ENCODE results near the gene USP21. TPM values are rescaled to one million over a fixed set of nuclear protein-coding genes. Genes with fewer than 3 reads are reported as not detected.

Gene USP21
- total and polyA plus RNA-seq, 9 of the 15 experiments (the other 6 are each of a cell fraction or from before 2014, with no cell fraction given) = 4.9 to 52.4 (median 21.6) TPM

DNA sequence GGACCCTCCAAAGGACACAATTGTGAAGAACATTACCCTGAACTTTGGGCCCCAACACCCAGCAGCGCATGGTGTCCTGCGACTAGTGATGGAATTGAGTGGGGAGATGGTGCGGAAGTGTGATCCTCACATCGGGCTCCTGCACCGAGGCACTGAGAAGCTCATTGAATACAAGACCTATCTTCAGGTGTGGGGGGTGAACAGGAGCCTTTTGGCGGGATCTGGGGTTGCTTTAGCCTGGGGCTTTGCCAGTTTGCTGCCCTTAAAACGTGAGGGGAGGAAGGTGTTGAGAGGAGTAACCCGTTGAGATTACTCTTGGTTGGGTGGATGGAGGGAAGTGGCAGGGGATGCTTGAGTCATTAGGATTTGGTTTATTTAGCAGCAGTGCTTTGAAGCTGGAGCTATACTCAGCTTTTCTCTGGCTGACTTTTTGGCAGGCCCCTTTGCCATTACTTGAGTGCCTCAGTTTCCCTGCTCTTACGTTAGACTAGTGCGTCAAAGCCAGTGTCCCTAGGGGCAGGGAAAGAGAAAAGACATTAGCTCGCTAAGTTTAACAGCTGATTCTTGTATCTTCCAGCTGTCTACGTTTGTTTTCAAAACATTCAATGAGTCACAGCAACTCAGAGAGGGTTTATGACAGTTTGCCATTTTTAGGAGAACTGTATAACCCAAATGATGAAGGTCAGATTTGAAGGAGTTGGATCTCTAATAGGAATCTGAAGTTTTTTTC is 47.3 kb downstream of the USP21 start:
- 0 out of 2 replicates have a peak, but pooled peaks cover 8% of the 10 kb centered on the region for H4K20me1 ChIP-seq (replicated peaks; ENCODE audit: control insufficient read depth, insufficient read depth, low read length)
- peaks cover 13 to 21% of the 10 kb centered on the region in 2 experiments for H3K4me1 ChIP-seq (replicated peaks in 1 of 2; ENCODE audit: control insufficient read depth in 2 of 2, insufficient read depth in 2 of 2, low read length in 2 of 2)
- TF ChIP-seq HNRNPLL (IDR thresholded peaks at IDR 0.05; ENCODE audit: low read depth, low read length, poor library complexity, severe bottlenecking) (no peak), HMG20A (CRISPR knock-in tag; conservative IDR thresholded peaks at IDR 0.05) (no peak), CCAR2 (IDR thresholded peaks at IDR 0.05; ENCODE audit: low read depth, low read length) (no peak), IRF2 (CRISPR knock-in tag; IDR thresholded peaks at IDR 0.05) (no peak), BACH1 (tag; IDR thresholded peaks at IDR 0.05) (no peak), TAF1 (IDR thresholded peaks at IDR 0.05; ENCODE audit: control insufficient read depth, extremely low read depth, insufficient read depth, low read length, severe bottlenecking) (no peak)
- TF ChIP-seq, protein P1, sequence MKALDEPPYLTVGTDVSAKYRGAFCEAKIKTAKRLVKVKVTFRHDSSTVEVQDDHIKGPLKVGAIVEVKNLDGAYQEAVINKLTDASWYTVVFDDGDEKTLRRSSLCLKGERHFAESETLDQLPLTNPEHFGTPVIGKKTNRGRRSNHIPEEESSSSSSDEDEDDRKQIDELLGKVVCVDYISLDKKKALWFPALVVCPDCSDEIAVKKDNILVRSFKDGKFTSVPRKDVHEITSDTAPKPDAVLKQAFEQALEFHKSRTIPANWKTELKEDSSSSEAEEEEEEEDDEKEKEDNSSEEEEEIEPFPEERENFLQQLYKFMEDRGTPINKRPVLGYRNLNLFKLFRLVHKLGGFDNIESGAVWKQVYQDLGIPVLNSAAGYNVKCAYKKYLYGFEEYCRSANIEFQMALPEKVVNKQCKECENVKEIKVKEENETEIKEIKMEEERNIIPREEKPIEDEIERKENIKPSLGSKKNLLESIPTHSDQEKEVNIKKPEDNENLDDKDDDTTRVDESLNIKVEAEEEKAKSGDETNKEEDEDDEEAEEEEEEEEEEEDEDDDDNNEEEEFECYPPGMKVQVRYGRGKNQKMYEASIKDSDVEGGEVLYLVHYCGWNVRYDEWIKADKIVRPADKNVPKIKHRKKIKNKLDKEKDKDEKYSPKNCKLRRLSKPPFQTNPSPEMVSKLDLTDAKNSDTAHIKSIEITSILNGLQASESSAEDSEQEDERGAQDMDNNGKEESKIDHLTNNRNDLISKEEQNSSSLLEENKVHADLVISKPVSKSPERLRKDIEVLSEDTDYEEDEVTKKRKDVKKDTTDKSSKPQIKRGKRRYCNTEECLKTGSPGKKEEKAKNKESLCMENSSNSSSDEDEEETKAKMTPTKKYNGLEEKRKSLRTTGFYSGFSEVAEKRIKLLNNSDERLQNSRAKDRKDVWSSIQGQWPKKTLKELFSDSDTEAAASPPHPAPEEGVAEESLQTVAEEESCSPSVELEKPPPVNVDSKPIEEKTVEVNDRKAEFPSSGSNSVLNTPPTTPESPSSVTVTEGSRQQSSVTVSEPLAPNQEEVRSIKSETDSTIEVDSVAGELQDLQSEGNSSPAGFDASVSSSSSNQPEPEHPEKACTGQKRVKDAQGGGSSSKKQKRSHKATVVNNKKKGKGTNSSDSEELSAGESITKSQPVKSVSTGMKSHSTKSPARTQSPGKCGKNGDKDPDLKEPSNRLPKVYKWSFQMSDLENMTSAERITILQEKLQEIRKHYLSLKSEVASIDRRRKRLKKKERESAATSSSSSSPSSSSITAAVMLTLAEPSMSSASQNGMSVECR (CRISPR knock-in tag; IDR thresholded peaks at IDR 0.05) = no peak
- TF ChIP-seq, protein P2, sequence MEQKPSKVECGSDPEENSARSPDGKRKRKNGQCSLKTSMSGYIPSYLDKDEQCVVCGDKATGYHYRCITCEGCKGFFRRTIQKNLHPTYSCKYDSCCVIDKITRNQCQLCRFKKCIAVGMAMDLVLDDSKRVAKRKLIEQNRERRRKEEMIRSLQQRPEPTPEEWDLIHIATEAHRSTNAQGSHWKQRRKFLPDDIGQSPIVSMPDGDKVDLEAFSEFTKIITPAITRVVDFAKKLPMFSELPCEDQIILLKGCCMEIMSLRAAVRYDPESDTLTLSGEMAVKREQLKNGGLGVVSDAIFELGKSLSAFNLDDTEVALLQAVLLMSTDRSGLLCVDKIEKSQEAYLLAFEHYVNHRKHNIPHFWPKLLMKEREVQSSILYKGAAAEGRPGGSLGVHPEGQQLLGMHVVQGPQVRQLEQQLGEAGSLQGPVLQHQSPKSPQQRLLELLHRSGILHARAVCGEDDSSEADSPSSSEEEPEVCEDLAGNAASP (IDR thresholded peaks at IDR 0.05) = no peak
- TF ChIP-seq, protein P3, sequence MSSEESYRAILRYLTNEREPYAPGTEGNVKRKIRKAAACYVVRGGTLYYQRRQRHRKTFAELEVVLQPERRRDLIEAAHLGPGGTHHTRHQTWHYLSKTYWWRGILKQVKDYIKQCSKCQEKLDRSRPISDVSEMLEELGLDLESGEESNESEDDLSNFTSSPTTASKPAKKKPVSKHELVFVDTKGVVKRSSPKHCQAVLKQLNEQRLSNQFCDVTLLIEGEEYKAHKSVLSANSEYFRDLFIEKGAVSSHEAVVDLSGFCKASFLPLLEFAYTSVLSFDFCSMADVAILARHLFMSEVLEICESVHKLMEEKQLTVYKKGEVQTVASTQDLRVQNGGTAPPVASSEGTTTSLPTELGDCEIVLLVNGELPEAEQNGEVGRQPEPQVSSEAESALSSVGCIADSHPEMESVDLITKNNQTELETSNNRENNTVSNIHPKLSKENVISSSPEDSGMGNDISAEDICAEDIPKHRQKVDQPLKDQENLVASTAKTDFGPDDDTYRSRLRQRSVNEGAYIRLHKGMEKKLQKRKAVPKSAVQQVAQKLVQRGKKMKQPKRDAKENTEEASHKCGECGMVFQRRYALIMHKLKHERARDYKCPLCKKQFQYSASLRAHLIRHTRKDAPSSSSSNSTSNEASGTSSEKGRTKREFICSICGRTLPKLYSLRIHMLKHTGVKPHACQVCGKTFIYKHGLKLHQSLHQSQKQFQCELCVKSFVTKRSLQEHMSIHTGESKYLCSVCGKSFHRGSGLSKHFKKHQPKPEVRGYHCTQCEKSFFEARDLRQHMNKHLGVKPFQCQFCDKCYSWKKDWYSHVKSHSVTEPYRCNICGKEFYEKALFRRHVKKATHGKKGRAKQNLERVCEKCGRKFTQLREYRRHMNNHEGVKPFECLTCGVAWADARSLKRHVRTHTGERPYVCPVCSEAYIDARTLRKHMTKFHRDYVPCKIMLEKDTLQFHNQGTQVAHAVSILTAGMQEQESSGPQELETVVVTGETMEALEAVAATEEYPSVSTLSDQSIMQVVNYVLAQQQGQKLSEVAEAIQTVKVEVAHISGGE (CRISPR knock-in tag; IDR thresholded peaks at IDR 0.05) = no peak
- TF ChIP-seq, protein P4, sequence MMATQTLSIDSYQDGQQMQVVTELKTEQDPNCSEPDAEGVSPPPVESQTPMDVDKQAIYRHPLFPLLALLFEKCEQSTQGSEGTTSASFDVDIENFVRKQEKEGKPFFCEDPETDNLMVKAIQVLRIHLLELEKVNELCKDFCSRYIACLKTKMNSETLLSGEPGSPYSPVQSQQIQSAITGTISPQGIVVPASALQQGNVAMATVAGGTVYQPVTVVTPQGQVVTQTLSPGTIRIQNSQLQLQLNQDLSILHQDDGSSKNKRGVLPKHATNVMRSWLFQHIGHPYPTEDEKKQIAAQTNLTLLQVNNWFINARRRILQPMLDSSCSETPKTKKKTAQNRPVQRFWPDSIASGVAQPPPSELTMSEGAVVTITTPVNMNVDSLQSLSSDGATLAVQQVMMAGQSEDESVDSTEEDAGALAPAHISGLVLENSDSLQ (IDR thresholded peaks at IDR 0.05) = no peak

More for the DNA sequence above, 47.3 kb downstream of the USP21 start:
- peaks cover 75% of the 10 kb centered on the region for H3K36me3 ChIP-seq (ENCODE audit: control insufficient read depth, insufficient read depth, low read length)
- H3K27ac ChIP-seq (ENCODE audit: extremely low read depth, low read depth, low read length) = no peak overlapping the region
- ATAC-seq = no peak
- FAIRE-seq = no peak
- POLR2A ChIA-PET = no interaction called here
- H3K9me1 ChIP-seq (ENCODE audit: control insufficient read depth, insufficient read depth, low read length) = peaks cover 3% of the 10 kb centered on the region
- no peak overlapping the region for H2AFZ ChIP-seq (ENCODE audit: low read depth, low read length)
- no peak overlapping the region for H3K4me2 ChIP-seq (ENCODE audit: insufficient read depth, low read length)
- intact Hi-C loops (cut with micrococcal nuclease) (no loop called here), in situ Hi-C loops (cut with MboI) (no loop called here)
- H3K9me3 ChIP-seq (replicated peaks; ENCODE audit: control insufficient read depth, insufficient read depth, low read depth, low read length) = no peaks in the 10 kb centered on the region
- H3K9ac ChIP-seq (ENCODE audit: insufficient read depth in 1 of 2, low read depth in 2 of 2, low read length in 2 of 2) = no peak overlapping the region
- CTCF ChIA-PET (ENCODE audit: low intra/inter-chr PET ratio) = no interaction called here
- DNase-seq (ENCODE audit: extremely low read depth in 1 of 4, low spot score in 3 of 4) = no peak
- no TSS peak for BruUV-seq (replicated peaks)
- peaks cover 27% of the 10 kb centered on the region for H3K79me2 ChIP-seq (ENCODE audit: control insufficient read depth, insufficient read depth, low read length)
- H3K4me3 ChIP-seq = no peak overlapping the region
- H3K27me3 ChIP-seq (ENCODE audit: control insufficient read depth in 2 of 2, insufficient read depth in 2 of 2, low read length in 2 of 2) = no peaks in the 10 kb centered on the region
- WGBS (ENCODE audit: insufficient coverage, low coverage, missing lambda C conversion rate) = 84% methylated on average over 12 of the region's 12 CpGs
